BLaER1 (cell line): Measurements from ENCODE around the gene CACNA1C.
A peak's percentile ranks its signal among the peaks of the same experiment; 100 is the strongest.

Experiments used
- H3K27ac ChIP-seq: shearing (Covaris generic); formaldehyde crosslinking; 2 replicates; pipeline ENCODE4 v1.8.1; 2022
- H3K27me3 ChIP-seq: shearing (Covaris generic); formaldehyde crosslinking; 2 replicates; pipeline ENCODE4 v1.8.1; 2022
- H3K36me3 ChIP-seq: shearing (Covaris generic); formaldehyde crosslinking; 2 replicates; pipeline ENCODE4 v1.8.1; 2022
- H3K4me1 ChIP-seq: shearing (Covaris generic); formaldehyde crosslinking; 2 replicates; pipeline ENCODE4 v1.8.1; 2022
- H3K4me2 ChIP-seq: shearing (Covaris generic); formaldehyde crosslinking; 2 replicates; pipeline ENCODE4 v1.8.1; 2022
- H3K4me3 ChIP-seq: shearing (Covaris generic); formaldehyde crosslinking; 2 replicates; pipeline ENCODE4 v1.8.1; 2022
- H3K9ac ChIP-seq: shearing (Covaris generic); formaldehyde crosslinking; 2 replicates; pipeline ENCODE4 v1.8.1; 2022
- H3K9me3 ChIP-seq: shearing (Covaris generic); formaldehyde crosslinking; 2 replicates; pipeline ENCODE4 v1.8.1; 2022
- H4K20me1 ChIP-seq: shearing (Covaris generic); formaldehyde crosslinking; 2 replicates; pipeline ENCODE4 v1.8.1; 2022
- Cebpa-rat ChIP-seq: shearing (Covaris generic); IDR thresholded peaks from 2 replicates; pipeline ENCODE4 v1.8.1; 2022

CACNA1C gene

GRCh38 chr12:2190896-2191533 lies 138.2 kb downstream of the CACNA1C start:
- H3K4me3 ChIP-seq: no peak overlapping the region
- no peaks in the 10 kb centered on the region for H3K27me3 ChIP-seq
- no peak for TF ChIP-seq Cebpa-rat
- H3K9me3 ChIP-seq: no peaks in the 10 kb centered on the region
- peaks cover 20% of the 10 kb centered on the region for H3K4me1 ChIP-seq
- no peaks in the 10 kb centered on the region for H4K20me1 ChIP-seq
- H3K27ac ChIP-seq: no peak overlapping the region
- no peaks in the 10 kb centered on the region for H3K36me3 ChIP-seq
- no peak overlapping the region for H3K9ac ChIP-seq
- no peak overlapping the region for H3K4me2 ChIP-seq

- Histone ChIP-seq H3K4me3 (no peak overlapping the region), H3K4me2 (no peak overlapping the region), H4K20me1 (no peaks in the 10 kb centered on the region), H3K4me1 (peaks cover 14% of the 10 kb centered on the region), H3K9ac (no peak overlapping the region), H3K9me3 (no peaks in the 10 kb centered on the region), H3K27me3 (no peaks in the 10 kb centered on the region), H3K27ac (no peak overlapping the region), H3K36me3 (no peaks in the 10 kb centered on the region)
- no peak for TF ChIP-seq Cebpa-rat
These were observed 138.9 kb downstream of the CACNA1C start for GRCh38 chr12:2191534-2192153.

GRCh38 chr12:2192231-2192630 lies 139.4 kb downstream of the CACNA1C start:
- H3K9ac ChIP-seq: no peak overlapping the region
- H4K20me1 ChIP-seq: no peaks in the 10 kb centered on the region
- H3K4me1 ChIP-seq: peaks cover 8% of the 10 kb centered on the region
- H3K9me3 ChIP-seq: no peaks in the 10 kb centered on the region
- H3K27me3 ChIP-seq: no peaks in the 10 kb centered on the region
- TF ChIP-seq Cebpa-rat: no peak
- no peaks in the 10 kb centered on the region for H3K36me3 ChIP-seq
- no peak overlapping the region for H3K4me2 ChIP-seq
- no peak overlapping the region for H3K27ac ChIP-seq
- no peak overlapping the region for H3K4me3 ChIP-seq

GRCh38 chr12:2194060-2194459 lies 141.3 kb downstream of the CACNA1C start:
- Histone ChIP-seq H3K9ac (no peak overlapping the region), H3K9me3 (no peaks in the 10 kb centered on the region), H3K4me1 (no peaks in the 10 kb centered on the region), H3K4me2 (no peak overlapping the region), H3K4me3 (no peak overlapping the region), H3K27ac (no peak overlapping the region), H3K27me3 (no peaks in the 10 kb centered on the region), H3K36me3 (no peaks in the 10 kb centered on the region), H4K20me1 (no peaks in the 10 kb centered on the region)
- TF ChIP-seq Cebpa-rat: no peak

GRCh38 chr12:2194571-2194970 lies 141.8 kb downstream of the CACNA1C start:
- Histone ChIP-seq H3K27ac (no peak overlapping the region), H4K20me1 (no peaks in the 10 kb centered on the region), H3K4me2 (no peak overlapping the region), H3K9me3 (no peaks in the 10 kb centered on the region), H3K36me3 (no peaks in the 10 kb centered on the region), H3K4me3 (no peak overlapping the region), H3K27me3 (no peaks in the 10 kb centered on the region), H3K9ac (no peak overlapping the region), H3K4me1 (no peaks in the 10 kb centered on the region)
- no peak for TF ChIP-seq Cebpa-rat

- no peak for TF ChIP-seq Cebpa-rat
- Histone ChIP-seq H4K20me1 (no peaks in the 10 kb centered on the region), H3K36me3 (no peaks in the 10 kb centered on the region), H3K9ac (no peak overlapping the region), H3K4me2 (no peak overlapping the region), H3K9me3 (no peaks in the 10 kb centered on the region), H3K27me3 (no peaks in the 10 kb centered on the region), H3K4me1 (no peaks in the 10 kb centered on the region), H3K27ac (no peak overlapping the region), H3K4me3 (no peak overlapping the region)
These were observed 142.3 kb downstream of the CACNA1C start for GRCh38 chr12:2195085-2195484.

GRCh38 chr12:2198005-2198501 lies 145.3 kb downstream of the CACNA1C start:
- Histone ChIP-seq H3K27ac (no peak overlapping the region), H3K9ac (no peak overlapping the region), H3K4me2 (no peak overlapping the region), H3K4me1 (no peaks in the 10 kb centered on the region), H3K27me3 (no peaks in the 10 kb centered on the region), H3K36me3 (no peaks in the 10 kb centered on the region), H4K20me1 (no peaks in the 10 kb centered on the region), H3K4me3 (no peak overlapping the region), H3K9me3 (peaks cover 5% of the 10 kb centered on the region; the same call in 1 of the 2 replicates)
- no peak for TF ChIP-seq Cebpa-rat

GRCh38 chr12:2198542-2198941 lies 145.8 kb downstream of the CACNA1C start:
- H3K4me2 ChIP-seq: no peak overlapping the region

GRCh38 chr12:2205996-2206395 lies 153.2 kb downstream of the CACNA1C start:
- H3K27me3 ChIP-seq: no peaks in the 10 kb centered on the region
- H3K36me3 ChIP-seq: no peaks in the 10 kb centered on the region
- no peak for TF ChIP-seq Cebpa-rat
- H3K27ac ChIP-seq: no peak overlapping the region
- peaks cover 14% of the 10 kb centered on the region for H3K9me3 ChIP-seq
- H3K4me2 ChIP-seq: no peak overlapping the region
- H4K20me1 ChIP-seq: no peaks in the 10 kb centered on the region
- peaks cover 14% of the 10 kb centered on the region for H3K4me1 ChIP-seq
- no peak overlapping the region for H3K4me3 ChIP-seq
- no peak overlapping the region for H3K9ac ChIP-seq

More at GRCh38 chr12:2198542-2198941, 145.8 kb downstream of the CACNA1C start:
- Histone ChIP-seq H3K4me1 (no peaks in the 10 kb centered on the region), H3K27ac (no peak overlapping the region), H3K9me3 (peaks cover 10% of the 10 kb centered on the region), H3K9ac (no peak overlapping the region), H3K36me3 (no peaks in the 10 kb centered on the region), H3K4me3 (no peak overlapping the region), H3K27me3 (no peaks in the 10 kb centered on the region), H4K20me1 (no peaks in the 10 kb centered on the region)
- no peak for TF ChIP-seq Cebpa-rat

- Histone ChIP-seq H3K27me3 (no peaks in the 10 kb centered on the region), H3K4me3 (no peak overlapping the region), H3K27ac (no peak overlapping the region), H3K9ac (no peak overlapping the region), H3K36me3 (no peaks in the 10 kb centered on the region), H4K20me1 (no peaks in the 10 kb centered on the region), H3K4me1 (peaks cover 14% of the 10 kb centered on the region), H3K9me3 (no peaks in the 10 kb centered on the region), H3K4me2 (peak overlapping the region; percentile 36; the same call in 1 of the 2 replicates)
- no peak for TF ChIP-seq Cebpa-rat
These were observed 156.2 kb downstream of the CACNA1C start for GRCh38 chr12:2208837-2209635.
